ENCODE results near the gene PTPDC1. TPM values are rescaled to one million over a fixed set of nuclear protein-coding genes. Genes with fewer than 3 reads are reported as not detected.
"Not testable (repeated sequence)": the region's sequence is repeated elsewhere in the genome, so short reads cannot be mapped to it uniquely, and the experiment has no call there.

Gene PTPDC1
- total RNA-seq, 4 donors from 2014 or later: 7.6 to 19.9 (median 12.0) TPM

DNA sequence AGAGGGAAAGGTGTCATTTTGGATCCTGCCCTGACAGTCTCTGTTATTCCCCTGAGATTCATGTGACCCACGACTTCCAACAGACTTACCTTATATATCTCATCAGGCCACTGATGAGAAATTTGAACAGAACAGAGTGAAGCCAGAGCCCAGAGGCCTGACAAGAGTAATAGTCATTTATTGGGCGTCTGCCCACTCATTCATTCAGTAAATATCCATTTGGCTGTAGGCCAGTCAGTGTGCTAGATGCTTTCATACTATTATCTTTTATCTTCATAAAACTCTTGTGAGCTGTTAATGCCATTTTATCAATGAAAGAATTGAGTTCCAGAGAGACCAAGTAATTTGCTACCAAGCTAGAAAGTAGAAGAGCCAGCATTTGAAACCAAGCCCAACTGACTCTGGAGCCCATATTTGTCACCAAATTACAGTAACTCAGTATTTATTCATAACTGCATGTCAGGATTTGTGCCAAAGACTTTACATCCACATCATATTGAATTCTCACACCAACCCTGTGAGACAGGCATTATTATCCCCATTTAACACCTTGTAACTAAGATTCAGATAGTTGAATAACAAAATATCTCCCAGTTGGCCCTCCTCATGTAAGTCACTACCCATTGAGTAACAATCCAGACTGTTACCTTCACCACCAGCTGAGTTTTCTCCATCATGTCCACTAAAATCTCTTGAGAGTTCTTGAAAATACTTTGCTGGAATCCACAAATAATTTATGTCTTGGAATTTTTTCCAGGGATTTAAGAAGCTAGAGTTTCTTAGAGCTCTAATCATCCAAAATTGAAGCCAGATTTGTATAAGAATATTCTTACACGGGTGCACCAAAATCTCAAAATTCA, 2.5 kb downstream of the PTPDC1 start:
- ATAC-seq (ENCODE audit: low FRiP score) (peak; percentile 52), DNase-seq (ENCODE audit: low spot score) (no peak)
- TF ChIP-seq, protein P1, sequence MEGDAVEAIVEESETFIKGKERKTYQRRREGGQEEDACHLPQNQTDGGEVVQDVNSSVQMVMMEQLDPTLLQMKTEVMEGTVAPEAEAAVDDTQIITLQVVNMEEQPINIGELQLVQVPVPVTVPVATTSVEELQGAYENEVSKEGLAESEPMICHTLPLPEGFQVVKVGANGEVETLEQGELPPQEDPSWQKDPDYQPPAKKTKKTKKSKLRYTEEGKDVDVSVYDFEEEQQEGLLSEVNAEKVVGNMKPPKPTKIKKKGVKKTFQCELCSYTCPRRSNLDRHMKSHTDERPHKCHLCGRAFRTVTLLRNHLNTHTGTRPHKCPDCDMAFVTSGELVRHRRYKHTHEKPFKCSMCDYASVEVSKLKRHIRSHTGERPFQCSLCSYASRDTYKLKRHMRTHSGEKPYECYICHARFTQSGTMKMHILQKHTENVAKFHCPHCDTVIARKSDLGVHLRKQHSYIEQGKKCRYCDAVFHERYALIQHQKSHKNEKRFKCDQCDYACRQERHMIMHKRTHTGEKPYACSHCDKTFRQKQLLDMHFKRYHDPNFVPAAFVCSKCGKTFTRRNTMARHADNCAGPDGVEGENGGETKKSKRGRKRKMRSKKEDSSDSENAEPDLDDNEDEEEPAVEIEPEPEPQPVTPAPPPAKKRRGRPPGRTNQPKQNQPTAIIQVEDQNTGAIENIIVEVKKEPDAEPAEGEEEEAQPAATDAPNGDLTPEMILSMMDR (IDR thresholded peaks at IDR 0.05): no peak

DNA sequence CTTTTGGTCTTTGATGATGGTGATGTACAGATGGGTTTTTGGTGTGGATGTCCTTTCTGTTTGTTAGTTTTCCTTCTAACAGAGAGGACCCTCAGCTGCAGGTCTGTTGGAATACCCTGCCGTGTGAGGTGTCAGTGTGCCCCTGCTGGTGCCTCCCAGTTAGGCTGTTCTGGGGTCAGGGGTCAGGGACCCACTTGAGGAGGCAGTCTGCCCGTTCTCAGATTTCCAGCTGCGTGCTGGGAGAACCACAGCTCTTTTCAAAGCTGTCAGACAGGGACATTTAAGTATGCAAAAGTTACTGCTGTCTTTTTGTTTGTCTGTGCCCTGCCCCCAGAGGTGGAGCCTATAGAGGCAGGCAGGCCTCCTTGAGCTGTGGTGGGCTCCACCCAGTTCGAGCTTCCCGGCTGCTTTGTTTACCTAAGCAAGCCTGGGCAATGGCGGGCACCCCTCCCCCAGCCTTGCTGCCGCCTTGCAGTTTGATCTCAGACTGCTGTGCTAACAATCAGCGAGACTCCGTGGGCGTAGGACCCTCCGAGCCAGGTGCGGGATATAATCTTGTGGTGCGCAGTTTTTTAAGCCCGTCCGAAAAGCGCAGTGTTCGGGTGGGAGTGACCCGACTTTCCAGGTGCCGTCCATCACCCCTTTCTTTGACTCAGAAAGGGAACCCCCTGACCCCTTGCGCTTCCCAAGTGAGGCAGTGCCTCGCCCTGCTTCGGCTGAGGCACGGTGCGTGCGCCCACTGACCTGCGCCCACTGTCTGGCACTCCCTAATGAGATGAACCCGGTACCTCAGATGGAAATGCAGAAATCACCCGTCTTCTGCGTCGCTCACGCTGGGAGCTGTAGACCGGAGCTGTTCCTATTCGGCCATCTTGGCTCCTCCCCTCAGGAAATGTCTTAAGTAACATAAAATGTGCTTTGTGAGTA, 10.2 kb downstream of the PTPDC1 start:
- not testable (repeated sequence) for ATAC-seq (ENCODE audit: low FRiP score); DNase-seq (ENCODE audit: low spot score)

DNA sequence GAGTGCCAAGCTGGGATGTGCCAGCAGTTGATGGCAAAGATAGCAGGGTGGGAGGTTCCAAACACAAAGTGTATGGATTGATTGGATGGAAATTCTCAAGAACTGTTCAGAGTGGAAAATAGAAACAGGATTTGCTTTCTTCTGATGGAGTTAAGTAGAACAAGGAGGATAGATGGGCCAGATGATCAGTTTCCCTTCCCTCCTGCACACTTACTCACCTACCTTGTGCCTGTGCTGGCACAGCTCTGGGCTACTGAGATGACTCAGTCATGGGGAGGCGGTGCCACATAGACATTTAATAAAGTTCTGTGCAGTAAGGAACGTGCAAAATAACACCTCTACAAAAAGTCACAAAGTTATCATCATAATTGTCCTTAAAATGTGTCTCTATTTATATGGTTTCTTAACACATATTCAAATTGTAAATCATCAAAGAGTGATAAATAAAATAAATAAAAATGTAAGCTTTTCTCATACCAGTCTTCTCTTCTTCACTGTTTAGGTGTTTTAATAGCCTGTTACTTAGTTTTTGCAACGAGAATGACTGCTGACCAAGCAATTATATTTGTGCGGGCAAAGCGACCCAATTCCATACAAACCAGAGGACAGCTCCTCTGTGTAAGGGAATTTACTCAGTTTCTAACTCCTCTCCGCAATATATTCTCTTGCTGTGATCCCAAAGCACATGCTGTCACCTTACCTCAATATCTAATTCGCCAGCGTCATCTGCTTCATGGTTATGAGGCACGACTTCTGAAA, 12.7 kb downstream of the PTPDC1 start:
- no peak for DNase-seq (ENCODE audit: low spot score)
- no peak for ATAC-seq (ENCODE audit: low FRiP score)
- TF ChIP-seq, protein P1 (IDR thresholded peaks at IDR 0.05): no peak

DNA sequence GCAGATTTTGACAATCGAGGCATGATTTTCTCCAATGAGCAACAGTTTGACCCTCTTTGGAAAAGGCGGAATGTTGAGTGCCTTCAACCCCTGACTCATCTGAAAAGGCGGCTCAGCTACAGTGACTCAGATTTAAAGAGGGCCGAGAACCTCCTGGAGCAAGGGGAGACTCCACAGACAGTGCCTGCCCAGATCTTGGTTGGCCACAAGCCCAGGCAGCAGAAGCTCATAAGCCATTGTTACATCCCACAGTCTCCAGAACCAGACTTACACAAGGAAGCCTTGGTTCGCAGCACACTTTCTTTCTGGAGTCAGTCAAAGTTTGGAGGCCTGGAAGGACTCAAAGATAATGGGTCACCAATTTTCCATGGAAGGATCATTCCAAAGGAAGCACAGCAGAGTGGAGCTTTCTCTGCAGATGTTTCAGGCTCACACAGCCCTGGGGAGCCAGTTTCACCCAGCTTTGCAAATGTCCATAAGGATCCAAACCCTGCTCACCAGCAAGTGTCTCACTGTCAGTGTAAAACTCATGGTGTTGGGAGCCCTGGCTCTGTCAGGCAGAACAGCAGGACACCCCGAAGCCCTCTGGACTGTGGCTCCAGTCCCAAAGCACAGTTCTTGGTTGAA, 13.6 kb downstream of the PTPDC1 start:
- ATAC-seq (ENCODE audit: low FRiP score): peak; percentile 64
- TF ChIP-seq, protein P1 (IDR thresholded peaks at IDR 0.05): no peak

DNA sequence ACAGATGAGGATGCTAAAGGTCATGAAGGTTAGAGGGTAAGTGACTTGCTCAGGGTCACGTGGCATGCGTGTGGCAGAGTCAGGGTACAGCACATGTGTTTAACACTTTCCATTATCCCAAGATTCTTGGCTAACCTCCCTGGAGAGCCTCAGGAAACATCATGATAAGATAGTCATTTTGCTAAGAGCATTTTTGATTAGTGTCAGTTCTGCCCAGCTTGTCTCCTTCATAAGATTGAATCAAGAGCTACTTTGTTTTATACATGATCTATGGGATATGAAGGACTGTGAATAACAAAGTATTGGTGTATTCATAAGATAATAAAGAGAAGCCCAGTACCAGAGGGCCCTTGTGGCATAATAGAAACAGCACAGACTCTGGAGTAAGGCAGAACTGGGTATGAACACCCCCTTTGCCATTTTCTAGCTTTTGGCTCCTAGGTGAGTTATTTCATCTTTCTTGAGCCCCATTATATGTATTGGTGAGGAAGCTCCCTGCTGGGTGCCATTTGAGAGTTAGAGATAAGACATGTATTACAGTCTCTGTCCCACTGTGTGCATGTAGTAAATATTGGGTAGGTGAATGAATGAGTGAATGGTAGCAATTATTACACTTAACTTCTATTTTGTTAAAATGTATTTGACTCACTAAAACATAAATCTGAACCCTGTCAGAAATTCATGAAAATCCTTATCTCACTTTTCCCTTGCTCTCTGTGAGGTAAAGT, 16.1 kb downstream of the PTPDC1 start:
- TF ChIP-seq, protein P1 (IDR thresholded peaks at IDR 0.05): no peak
- no peak for DNase-seq (ENCODE audit: low spot score)
- ATAC-seq (ENCODE audit: low FRiP score): no peak

More for the DNA sequence above, 13.6 kb downstream of the PTPDC1 start:
- no peak for DNase-seq (ENCODE audit: low spot score)

DNA sequence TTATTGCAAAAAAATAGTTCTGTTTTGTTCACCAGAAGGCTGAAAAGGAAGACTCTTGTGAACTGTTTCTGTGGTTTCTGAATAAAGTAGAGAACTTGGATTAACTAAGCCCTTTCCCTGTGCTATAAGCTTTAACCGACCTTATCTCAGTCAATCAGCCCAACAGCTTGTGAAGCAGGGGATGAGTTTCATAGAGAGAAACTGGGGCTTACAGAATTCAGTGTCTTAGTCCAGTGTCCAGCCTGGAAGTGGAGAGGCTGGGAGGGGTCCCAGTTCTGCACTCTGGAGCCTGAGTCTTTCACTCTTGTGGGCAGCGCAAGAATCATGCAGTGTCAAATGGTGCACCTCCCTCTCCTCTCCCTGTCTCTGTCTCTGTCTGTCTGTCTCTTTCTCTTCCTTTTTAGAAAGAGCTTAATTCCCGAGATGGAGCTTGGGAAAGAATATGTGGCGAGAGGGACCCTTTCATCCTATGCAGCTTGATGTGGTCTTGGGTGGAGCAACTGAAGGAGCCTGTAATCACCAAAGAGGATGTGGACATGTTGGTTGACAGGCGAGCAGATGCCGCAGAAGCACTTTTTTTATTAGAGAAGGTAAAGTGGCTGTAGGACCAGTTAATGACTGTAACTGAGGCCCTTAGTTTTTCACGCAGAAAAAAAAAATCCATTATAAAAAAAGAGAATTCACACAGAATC, 17.0 kb downstream of the PTPDC1 start:
- DNase-seq (ENCODE audit: low spot score) (no peak), ATAC-seq (ENCODE audit: low FRiP score) (no peak)
- TF ChIP-seq, protein P1 (IDR thresholded peaks at IDR 0.05): no peak

Data from omental fat pad (tissue), 4 donors.